Endodermal cell (in vitro differentiated cells): ENCODE measurements around the gene DERA. TPM values are rescaled to one million over a fixed set of nuclear protein-coding genes. Genes with fewer than 3 reads are reported as not detected.

Experiments used
- DNase-seq: peaks from one replicate; pipeline ENCODE4 v3.0.0-alpha.2; 2017
- H3K27ac ChIP-seq: 2 replicates; pipeline ENCODE4 v1.5.1; 2013; ENCODE audit warnings: mild to moderate bottlenecking, low read depth, low read length, moderate library complexity
- H3K27me3 ChIP-seq: 2 replicates; pipeline ENCODE4 v1.6.1; 2013; ENCODE audit warnings: mild to moderate bottlenecking, low read length, moderate library complexity; ENCODE audit not compliant: insufficient read depth, control insufficient read depth, poor library complexity, severe bottlenecking
- H3K36me3 ChIP-seq: 2 replicates; pipeline ENCODE4 v1.7.0; 2013; ENCODE audit warnings: mild to moderate bottlenecking, low read length, moderate library complexity; ENCODE audit not compliant: control insufficient read depth, insufficient read depth
- H3K4me1 ChIP-seq: one replicate; pipeline ENCODE4 v1.7.0; 2013; ENCODE audit warnings: low read length; ENCODE audit not compliant: control insufficient read depth, insufficient read depth
- H3K4me3 ChIP-seq: 2 replicates; pipeline ENCODE4 v1.5.1; 2013; ENCODE audit warnings: mild to moderate bottlenecking, low read length, moderate library complexity
- H3K9ac ChIP-seq: 2 replicates; pipeline ENCODE4 v1.6.1; 2013; ENCODE audit warnings: mild to moderate bottlenecking, low read length, moderate library complexity; ENCODE audit not compliant: poor library complexity, severe bottlenecking; ENCODE audit errors: extremely low read depth
- H3K9me3 ChIP-seq: 2 replicates; pipeline ENCODE4 v1.6.1; 2013; ENCODE audit warnings: mild to moderate bottlenecking, low read length, moderate library complexity; ENCODE audit not compliant: control insufficient read depth
- H3K27ac Mint-ChIP-seq: 2 replicates; pipeline ENCODE4 v1.8.0; 2020; ENCODE audit warnings: mixed read lengths
- H3K27me3 Mint-ChIP-seq: 2 replicates; pipeline ENCODE4 v1.8.0; 2021; ENCODE audit warnings: mild to moderate bottlenecking, mixed read lengths; ENCODE audit not compliant: insufficient read depth
- H3K36me3 Mint-ChIP-seq: 2 replicates; pipeline ENCODE4 v1.8.0; 2020; ENCODE audit warnings: low read depth, mixed read lengths
- H3K4me1 Mint-ChIP-seq: 2 replicates; pipeline ENCODE4 v1.8.0; 2020; ENCODE audit warnings: mixed read lengths
- H3K4me3 Mint-ChIP-seq: 2 replicates; pipeline ENCODE4 v1.8.0; 2020; ENCODE audit warnings: mild to moderate bottlenecking, moderate library complexity, mixed read lengths
- H3K9me3 Mint-ChIP-seq: 2 replicates; pipeline ENCODE4 v1.8.0; 2020; ENCODE audit warnings: mild to moderate bottlenecking, mixed read lengths
- WGBS, 2 experiments: methylation state at CpG; one replicate each; pipeline versions ENCODE4 v1.1.5 to v1.1.7; 2013; ENCODE audit warnings: missing lambda C conversion rate in 2 of 2, mixed read lengths in 1 of 2; ENCODE audit not compliant: insufficient coverage in 1 of 2, insufficient read length in 1 of 2; 5-methylcytosine and 5-hydroxymethylcytosine counted together
- total RNA-seq, 2 donors: library from RNA; stranded (reverse); fragmentation: NEBNext Ultra II Directional in 1 of 2; extraction: Animal tissue kit (Norgen Biotek cat#: 25700) in 1 of 2; gene quantifications; 2 replicates in 1 of 2; 3 replicates in 1 of 2; pipeline ENCODE4 v1.2.1, GENCODE V29; 2021
- TF ChIP-seq, protein P1 (sequence below): fragments of 200-600 bp; sonication (generic); conservative IDR thresholded peaks from 2 replicates; pipeline ENCODE4 v1.5.0; 2021; ENCODE audit warnings: antibody characterized with exemption, mild to moderate bottlenecking

DERA gene
- total RNA-seq, 2 donors from 2014 or later = 81.7 to 125 TPM

DNA sequence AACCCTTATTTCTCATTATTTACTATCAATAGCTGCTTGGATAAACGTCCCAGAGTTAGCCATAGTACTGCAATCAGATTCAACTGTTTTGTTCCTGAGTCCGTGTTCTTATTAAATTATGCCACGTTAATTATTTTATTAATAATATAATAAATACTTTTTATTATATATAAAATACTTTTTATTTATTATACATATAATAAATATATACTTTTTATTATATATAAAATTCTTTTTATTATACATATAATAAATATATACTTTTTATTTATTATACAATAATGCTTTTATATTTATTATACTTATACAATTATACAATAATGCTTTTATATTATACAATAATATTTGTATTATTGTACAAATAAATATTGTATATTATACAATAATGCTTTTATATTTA, 17.9 kb upstream of the DERA start:
- H3K27me3 Mint-ChIP-seq = no peaks in the 10 kb centered on the region
- Histone ChIP-seq H3K9ac (no peak overlapping the region), H3K4me1 (no peaks in the 10 kb centered on the region), H3K36me3 (peaks cover 91% of the 10 kb centered on the region), H3K27ac (no peak overlapping the region), H3K9me3 (no peaks in the 10 kb centered on the region), H3K4me3 (no peak overlapping the region), H3K27me3 (no peaks in the 10 kb centered on the region)
- H3K4me1 Mint-ChIP-seq = peaks cover 3% of the 10 kb centered on the region
- peak overlapping the region; percentile 41 for H3K27ac Mint-ChIP-seq
- DNase-seq = no peak
- peaks cover 61% of the 10 kb centered on the region for H3K36me3 Mint-ChIP-seq
- 90% methylated on average over 1 of the region's 3 CpGs; no CpG with 5 or more reads in 1 of the 2 experiments for WGBS, 2 experiments
- no peak overlapping the region for H3K4me3 Mint-ChIP-seq
- TF ChIP-seq, protein P1, sequence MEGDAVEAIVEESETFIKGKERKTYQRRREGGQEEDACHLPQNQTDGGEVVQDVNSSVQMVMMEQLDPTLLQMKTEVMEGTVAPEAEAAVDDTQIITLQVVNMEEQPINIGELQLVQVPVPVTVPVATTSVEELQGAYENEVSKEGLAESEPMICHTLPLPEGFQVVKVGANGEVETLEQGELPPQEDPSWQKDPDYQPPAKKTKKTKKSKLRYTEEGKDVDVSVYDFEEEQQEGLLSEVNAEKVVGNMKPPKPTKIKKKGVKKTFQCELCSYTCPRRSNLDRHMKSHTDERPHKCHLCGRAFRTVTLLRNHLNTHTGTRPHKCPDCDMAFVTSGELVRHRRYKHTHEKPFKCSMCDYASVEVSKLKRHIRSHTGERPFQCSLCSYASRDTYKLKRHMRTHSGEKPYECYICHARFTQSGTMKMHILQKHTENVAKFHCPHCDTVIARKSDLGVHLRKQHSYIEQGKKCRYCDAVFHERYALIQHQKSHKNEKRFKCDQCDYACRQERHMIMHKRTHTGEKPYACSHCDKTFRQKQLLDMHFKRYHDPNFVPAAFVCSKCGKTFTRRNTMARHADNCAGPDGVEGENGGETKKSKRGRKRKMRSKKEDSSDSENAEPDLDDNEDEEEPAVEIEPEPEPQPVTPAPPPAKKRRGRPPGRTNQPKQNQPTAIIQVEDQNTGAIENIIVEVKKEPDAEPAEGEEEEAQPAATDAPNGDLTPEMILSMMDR = no peak
- no peaks in the 10 kb centered on the region for H3K9me3 Mint-ChIP-seq

DNA sequence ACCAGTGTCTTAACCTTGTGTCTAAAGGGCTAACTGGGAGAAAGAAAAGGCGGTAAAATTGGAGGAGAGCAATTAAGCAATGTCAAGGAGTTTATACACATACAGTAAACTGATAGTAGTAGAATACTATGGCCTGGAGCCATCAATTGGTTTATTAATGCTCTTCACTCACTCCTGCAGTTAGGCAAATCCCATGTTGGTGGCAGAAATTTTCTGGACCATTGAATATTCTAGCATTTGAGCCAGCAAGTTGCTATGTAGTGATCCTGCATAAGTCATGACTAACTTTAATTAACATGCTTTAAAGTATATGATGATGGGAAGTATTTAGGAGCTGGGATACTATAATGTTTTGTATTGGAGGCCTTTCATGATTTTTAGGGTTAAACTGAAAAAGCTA, 14.3 kb upstream of the DERA start:
- Mint-ChIP-seq H3K27ac (no peak overlapping the region), H3K9me3 (no peaks in the 10 kb centered on the region), H3K27me3 (no peaks in the 10 kb centered on the region), H3K4me3 (no peak overlapping the region), H3K36me3 (peaks cover 68% of the 10 kb centered on the region), H3K4me1 (peaks cover 2% of the 10 kb centered on the region)
- DNase-seq = no peak
- H3K9me3 ChIP-seq = no peaks in the 10 kb centered on the region
- no peak overlapping the region for H3K4me3 ChIP-seq
- peaks cover 92% of the 10 kb centered on the region for H3K36me3 ChIP-seq
- no peak overlapping the region for H3K27ac ChIP-seq
- no peaks in the 10 kb centered on the region for H3K4me1 ChIP-seq
- H3K27me3 ChIP-seq = no peaks in the 10 kb centered on the region
- no peak overlapping the region for H3K9ac ChIP-seq
- TF ChIP-seq, protein P1 = no peak
- 100% methylated on average over 1 of the region's 1 CpG; no CpG with 5 or more reads in 1 of the 2 experiments for WGBS, 2 experiments

DNA sequence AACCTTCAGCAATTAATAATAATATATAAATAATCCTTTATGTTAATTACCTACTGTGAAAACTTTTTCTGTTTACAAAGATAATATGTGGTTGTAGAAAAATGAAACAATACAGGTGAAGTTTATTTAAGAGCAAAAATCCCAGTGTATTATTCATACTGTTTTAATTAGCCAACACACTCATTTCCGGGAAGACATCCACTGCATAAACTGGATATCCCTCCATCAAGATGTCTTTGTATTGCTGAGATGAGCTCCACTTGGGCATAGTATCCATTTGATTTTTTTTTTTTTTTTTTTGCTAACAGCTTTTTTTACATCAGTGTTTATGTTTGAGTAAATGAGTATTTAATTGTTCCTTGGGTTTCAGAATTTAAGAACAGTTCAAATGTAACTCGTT, 13.7 kb upstream of the DERA start:
- Histone ChIP-seq H3K36me3 (peaks cover 94% of the 10 kb centered on the region), H3K27me3 (no peaks in the 10 kb centered on the region), H3K9ac (no peak overlapping the region), H3K27ac (no peak overlapping the region), H3K4me1 (no peaks in the 10 kb centered on the region), H3K4me3 (no peak overlapping the region), H3K9me3 (no peaks in the 10 kb centered on the region)
- DNase-seq = no peak
- Mint-ChIP-seq H3K27ac (no peak overlapping the region), H3K27me3 (no peaks in the 10 kb centered on the region), H3K9me3 (no peaks in the 10 kb centered on the region), H3K36me3 (peaks cover 71% of the 10 kb centered on the region), H3K4me1 (peaks cover 2% of the 10 kb centered on the region), H3K4me3 (no peak overlapping the region)
- TF ChIP-seq, protein P1 = no peak
- WGBS, 2 experiments = 95% methylated on average over 2 of the region's 2 CpGs; no CpG with 5 or more reads in 1 of the 2 experiments
